IMR-90 (cell line): Measurements from ENCODE around the gene KCNQ5. TPM values are rescaled to one million over a fixed set of nuclear protein-coding genes. Genes with fewer than 3 reads are reported as not detected.

Experiments
- ATAC-seq: fragments of 200-7000 bp; cut with Tn5 transposase; 2 replicates; pipeline ENCODE4 v1.9.1; 2020; ENCODE audit warnings: low read depth, mild to moderate bottlenecking, moderate library complexity
- BruUV-seq: library from RNA; stranded (reverse); fragments of 400-500 nt; replicated peaks from 2 replicates; lab custom pipeline; 2021; lab: Mats Ljungman, UMichigan
- CTCF ChIA-PET: fragments of 300-600 bp; formaldehyde crosslinking; extraction: SDS; loops from one replicate; lab custom pipeline; 2021; ENCODE audit warnings: antibody characterized with exemption; lab: Yijun Ruan, JAX
- POLR2A ChIA-PET: fragments of 300-600 bp; sonication (Branson Sonifier 250); formaldehyde crosslinking; loops from one replicate; lab custom pipeline; 2022; ENCODE audit warnings: antibody characterized with exemption; ENCODE audit not compliant: unreplicated experiment; lab: Charles Lee
- DNase-seq: peaks from one replicate; pipeline ENCODE4 v3.0.0; 2013
- H2AFZ ChIP-seq: replicated peaks from 2 replicates; pipeline ENCODE3; 2013; ENCODE audit warnings: low read length, mild to moderate bottlenecking; ENCODE audit not compliant: poor library complexity
- H2AK5ac ChIP-seq: 2 replicates; pipeline ENCODE4 v1.6.1; 2013; ENCODE audit warnings: low read depth, low read length, inconsistent platforms
- H2AK9ac ChIP-seq: replicated peaks from 2 replicates; pipeline ENCODE3; 2013; ENCODE audit warnings: mild to moderate bottlenecking, low read depth, low read length, moderate library complexity; ENCODE audit not compliant: poor library complexity
- H2BK120ac ChIP-seq: 2 replicates; pipeline ENCODE4 v1.6.1; 2013; ENCODE audit warnings: low read depth, low read length, inconsistent platforms
- H2BK15ac ChIP-seq: 3 replicates; pipeline ENCODE4 v1.6.1; 2013; ENCODE audit warnings: low read depth, low read length, inconsistent platforms
- H2BK20ac ChIP-seq: 2 replicates; pipeline ENCODE4 v1.6.1; 2013; ENCODE audit warnings: low read depth, mild to moderate bottlenecking, inconsistent platforms, low read length, moderate library complexity
- H2BK5ac ChIP-seq: 2 replicates; pipeline ENCODE4 v1.6.1; 2013; ENCODE audit warnings: mild to moderate bottlenecking, low read depth, low read length, inconsistent platforms; ENCODE audit not compliant: poor library complexity, severe bottlenecking
- H3K14ac ChIP-seq: replicated peaks from 2 replicates; pipeline ENCODE4 v1.6.1; 2013; ENCODE audit warnings: low read depth, low read length, inconsistent platforms
- H3K18ac ChIP-seq: 2 replicates; pipeline ENCODE4 v1.6.1; 2013; ENCODE audit warnings: low read depth, low read length, control low read depth
- H3K23ac ChIP-seq: 2 replicates; pipeline ENCODE4 v1.6.1; 2013; ENCODE audit warnings: low read depth, low read length, inconsistent platforms
- H3K27ac ChIP-seq: 2 replicates; pipeline ENCODE4 v1.5.1; 2013; ENCODE audit warnings: mild to moderate bottlenecking, control low read depth, low read length; ENCODE audit not compliant: insufficient read depth
- H3K27me3 ChIP-seq: 2 replicates; pipeline ENCODE4 v1.6.1; 2013; ENCODE audit warnings: low read length; ENCODE audit not compliant: control insufficient read depth, insufficient read depth
- H3K36me3 ChIP-seq: 2 replicates; pipeline ENCODE4 v1.6.1; 2013; ENCODE audit warnings: low read length, mixed read lengths; ENCODE audit not compliant: control insufficient read depth, insufficient read depth
- H3K4ac ChIP-seq: 2 replicates; pipeline ENCODE4 v1.6.1; 2013; ENCODE audit warnings: low read depth, low read length, inconsistent platforms
- H3K4me1 ChIP-seq: 2 replicates; pipeline ENCODE4 v1.6.1; 2013; ENCODE audit warnings: low read length, mixed read lengths; ENCODE audit not compliant: control insufficient read depth, insufficient read depth
- H3K4me2 ChIP-seq: 2 replicates; pipeline ENCODE4 v1.6.1; 2013; ENCODE audit warnings: low read depth, mild to moderate bottlenecking, control low read depth, low read length, moderate library complexity
- H3K4me3 ChIP-seq: 2 replicates; pipeline ENCODE4 v1.5.1; 2013; ENCODE audit warnings: low read depth, mild to moderate bottlenecking, control low read depth, low read length, moderate library complexity; ENCODE audit not compliant: insufficient read depth
- H3K56ac ChIP-seq: 2 replicates; pipeline ENCODE4 v1.6.1; 2013; ENCODE audit warnings: low read length, inconsistent platforms; ENCODE audit not compliant: insufficient read depth; ENCODE audit errors: extremely low read depth
- H3K79me1 ChIP-seq, 2 experiments: 2 replicates each; pipeline ENCODE4 v1.6.1; 2013; ENCODE audit warnings: low read length in 2 of 2, inconsistent platforms in 1 of 2, low read depth in 1 of 2
- H3K9ac ChIP-seq: 2 replicates; pipeline ENCODE4 v1.6.1; 2013; ENCODE audit warnings: low read depth, low read length, control low read depth
- H3K9me1 ChIP-seq: 2 replicates; pipeline ENCODE4 v1.6.1; 2013; ENCODE audit warnings: low read length, inconsistent platforms; ENCODE audit not compliant: insufficient read depth
- H3K9me3 ChIP-seq: 2 replicates; pipeline ENCODE4 v1.6.1; 2013; ENCODE audit warnings: low read length; ENCODE audit not compliant: control insufficient read depth, insufficient read depth
- H4K20me1 ChIP-seq: 2 replicates; pipeline ENCODE4 v1.6.1; 2013; ENCODE audit warnings: low read length, inconsistent platforms; ENCODE audit not compliant: insufficient read depth
- H4K5ac ChIP-seq: 2 replicates; pipeline ENCODE4 v1.6.1; 2013; ENCODE audit warnings: mild to moderate bottlenecking, low read depth, low read length, control low read depth
- H4K8ac ChIP-seq, 2 experiments: 2 replicates each; pipeline ENCODE4 v1.6.1; 2013; ENCODE audit warnings: low read depth in 2 of 2, low read length in 2 of 2, control low read depth in 1 of 2, inconsistent platforms in 1 of 2
- H4K91ac ChIP-seq: 2 replicates; pipeline ENCODE4 v1.6.1; 2013; ENCODE audit warnings: low read depth, low read length, inconsistent platforms; ENCODE audit not compliant: insufficient read depth
- BHLHE40 ChIP-seq: fragments of 150-350 bp; IDR thresholded peaks from 2 replicates; pipeline ENCODE4 v1.6.1; 2016; ENCODE audit warnings: mild to moderate bottlenecking, low read depth, low read length
- CEBPB ChIP-seq: IDR thresholded peaks from 2 replicates; pipeline ENCODE4 v1.6.1; 2012; ENCODE audit warnings: low read depth, low read length, improper control_type of control experiment
- POLR2A ChIP-seq: IDR thresholded peaks from 2 replicates; pipeline ENCODE4 v1.6.1; 2012; ENCODE audit warnings: mild to moderate bottlenecking, low read depth, low read length
- WGBS, 2 experiments: methylation state at CpG; one replicate each; pipeline versions ENCODE4 v1.1.5 to v1.1.7; 2013; ENCODE audit warnings: missing lambda C conversion rate in 2 of 2; ENCODE audit not compliant: insufficient read length in 1 of 2; ENCODE audit errors: extremely low coverage in 2 of 2; 5-methylcytosine and 5-hydroxymethylcytosine counted together
- dilution Hi-C: fragments of 300-500 bp; cut with HindIII; formaldehyde crosslinking; loops from one replicate; pipeline ENCODE4 v1.14.3; 2018; ENCODE audit warnings: low sequenced_read_pairs; ENCODE audit not compliant: unreplicated experiment
- in situ Hi-C: fragments of 300-500 bp; cut with MboI; formaldehyde crosslinking; loops from 3 replicates; pipeline ENCODE4 v1.14.3; 2019; ENCODE audit warnings: low sequenced_read_pairs, inconsistent platforms, mixed read lengths
- intact Hi-C: fragments of 100-400 bp; cut with micrococcal nuclease; formaldehyde crosslinking; loops from 2 replicates; pipeline ENCODE4 v1.10.0; 2022
- polyA plus RNA-seq, 3 experiments: library from polyadenylated mRNA; depleted of rRNA; stranded (reverse); fragments of >200 nt; gene quantifications; 2 replicates each; pipeline ENCODE4 v1.2.3, GENCODE V29; 2012; ENCODE audit warnings: low replicate concordance in 1 of 3
- total RNA-seq: library from RNA; depleted of rRNA; stranded (reverse); fragments of >200 nt; gene quantifications from 2 replicates; pipeline ENCODE4 v1.2.3, GENCODE V29; 2012
- TF ChIP-seq, protein P1 (sequence below): conservative IDR thresholded peaks from 2 replicates; pipeline ENCODE4 v1.5.1; 2012; ENCODE audit warnings: mild to moderate bottlenecking, low read depth, low read length, improper control_type of control experiment

Gene KCNQ5
- total and polyA plus RNA-seq, 2 of the 4 experiments (the other 2 are of a cell fraction): 0.75 to 1.3 TPM

- dilution Hi-C loops: no loop called here
- H3K27ac ChIP-seq: no peak overlapping the region
- H2BK5ac ChIP-seq: no peak overlapping the region
- no peak overlapping the region for H2AK5ac ChIP-seq
- ATAC-seq (no peak), DNase-seq (no peak)
- H3K23ac ChIP-seq: no peak overlapping the region
- H4K5ac ChIP-seq: no peak overlapping the region
- no peaks in the 10 kb centered on the region for H3K9me3 ChIP-seq
- H3K4me3 ChIP-seq: no peak overlapping the region
- H3K4me2 ChIP-seq: no peak overlapping the region
- no peak overlapping the region for H2AFZ ChIP-seq
- H4K91ac ChIP-seq: no peak overlapping the region
- no peaks in the 10 kb centered on the region for H3K4me1 ChIP-seq
- no peak overlapping the region for H2BK120ac ChIP-seq
- CTCF ChIA-PET: no interaction called here
- H3K9me1 ChIP-seq: no peaks in the 10 kb centered on the region
- no peaks in the 10 kb centered on the region for H4K20me1 ChIP-seq
- no peak overlapping the region for H3K56ac ChIP-seq
- H3K9ac ChIP-seq: no peak overlapping the region
- in situ Hi-C loops: no loop called here
- no CpG with 5 or more reads among the region's 2 CpGs for WGBS, 2 experiments
- TF ChIP-seq POLR2A (no peak), BHLHE40 (no peak), CEBPB (no peak)
- TF ChIP-seq, protein P1, sequence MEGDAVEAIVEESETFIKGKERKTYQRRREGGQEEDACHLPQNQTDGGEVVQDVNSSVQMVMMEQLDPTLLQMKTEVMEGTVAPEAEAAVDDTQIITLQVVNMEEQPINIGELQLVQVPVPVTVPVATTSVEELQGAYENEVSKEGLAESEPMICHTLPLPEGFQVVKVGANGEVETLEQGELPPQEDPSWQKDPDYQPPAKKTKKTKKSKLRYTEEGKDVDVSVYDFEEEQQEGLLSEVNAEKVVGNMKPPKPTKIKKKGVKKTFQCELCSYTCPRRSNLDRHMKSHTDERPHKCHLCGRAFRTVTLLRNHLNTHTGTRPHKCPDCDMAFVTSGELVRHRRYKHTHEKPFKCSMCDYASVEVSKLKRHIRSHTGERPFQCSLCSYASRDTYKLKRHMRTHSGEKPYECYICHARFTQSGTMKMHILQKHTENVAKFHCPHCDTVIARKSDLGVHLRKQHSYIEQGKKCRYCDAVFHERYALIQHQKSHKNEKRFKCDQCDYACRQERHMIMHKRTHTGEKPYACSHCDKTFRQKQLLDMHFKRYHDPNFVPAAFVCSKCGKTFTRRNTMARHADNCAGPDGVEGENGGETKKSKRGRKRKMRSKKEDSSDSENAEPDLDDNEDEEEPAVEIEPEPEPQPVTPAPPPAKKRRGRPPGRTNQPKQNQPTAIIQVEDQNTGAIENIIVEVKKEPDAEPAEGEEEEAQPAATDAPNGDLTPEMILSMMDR: no peak
- no peak overlapping the region for H2BK15ac ChIP-seq
- H2BK20ac ChIP-seq: no peak overlapping the region
- H3K18ac ChIP-seq: no peak overlapping the region
- H3K14ac ChIP-seq: no peak overlapping the region
- H3K27me3 ChIP-seq: no peaks in the 10 kb centered on the region
- H3K36me3 ChIP-seq: no peaks in the 10 kb centered on the region
- no TSS peak for BruUV-seq
- POLR2A ChIA-PET: no interaction called here
- H4K8ac ChIP-seq: no peak overlapping the region
- H2AK9ac ChIP-seq: no peak overlapping the region
- no peaks in the 10 kb centered on the region; a peak in 1 of 4 replicates for H3K79me1 ChIP-seq
- intact Hi-C loops: no loop called here
- no peak overlapping the region for H3K4ac ChIP-seq
Observed at GRCh38 chr6:72703093-72703492, 81.2 kb downstream of the KCNQ5 start.
